Erythroblast (primary cell): ENCODE results near the gene HDDC3.

ENCODE experiments used
- GATA1 ChIP-seq: IDR thresholded peaks from 2 replicates; pipeline ENCODE4 v1.6.1; 2011; ENCODE audit warnings: low read depth, mild to moderate bottlenecking, control low read depth, low read length, moderate library complexity
- POLR2A ChIP-seq: IDR thresholded peaks from 2 replicates; pipeline ENCODE4 v1.6.1; 2011; ENCODE audit warnings: mild to moderate bottlenecking, low read length

- TF ChIP-seq POLR2A (no peak), GATA1 (no peak)
Observed at GRCh38 chr15:90914305-90915080, 17.9 kb downstream of the HDDC3 start.
